Tibial nerve (tissue), 4 donors: Measurements from ENCODE around the gene NRCAM.

Experiments used
- EP300 ChIP-seq, 2 donors: sonication (generic); formaldehyde crosslinking; IDR thresholded peaks; one replicate each; pipeline ENCODE4 v1.6.1; 2017; ENCODE audit warnings: antibody characterized with exemption in 2 of 2, mild to moderate bottlenecking in 1 of 2
- POLR2A ChIP-seq, 2 donors: fragments of 450-650 bp; IDR thresholded peaks; one replicate each; pipeline ENCODE4 v1.6.1; 2017; ENCODE audit warnings: antibody characterized with exemption in 2 of 2, mild to moderate bottlenecking in 2 of 2, moderate library complexity in 2 of 2
- TF ChIP-seq, protein P1 (sequence below), 5 experiments: fragments of 200-600 bp in 3 of 5; fragments of 450-650 bp in 2 of 5; sonication (generic) in 3 of 5; IDR thresholded peaks; one replicate each; pipeline ENCODE4 v1.5.1; 2016 to 2019; ENCODE audit warnings: antibody characterized with exemption in 5 of 5, mild to moderate bottlenecking in 3 of 5, moderate library complexity in 2 of 5

- TF ChIP-seq, protein P1, sequence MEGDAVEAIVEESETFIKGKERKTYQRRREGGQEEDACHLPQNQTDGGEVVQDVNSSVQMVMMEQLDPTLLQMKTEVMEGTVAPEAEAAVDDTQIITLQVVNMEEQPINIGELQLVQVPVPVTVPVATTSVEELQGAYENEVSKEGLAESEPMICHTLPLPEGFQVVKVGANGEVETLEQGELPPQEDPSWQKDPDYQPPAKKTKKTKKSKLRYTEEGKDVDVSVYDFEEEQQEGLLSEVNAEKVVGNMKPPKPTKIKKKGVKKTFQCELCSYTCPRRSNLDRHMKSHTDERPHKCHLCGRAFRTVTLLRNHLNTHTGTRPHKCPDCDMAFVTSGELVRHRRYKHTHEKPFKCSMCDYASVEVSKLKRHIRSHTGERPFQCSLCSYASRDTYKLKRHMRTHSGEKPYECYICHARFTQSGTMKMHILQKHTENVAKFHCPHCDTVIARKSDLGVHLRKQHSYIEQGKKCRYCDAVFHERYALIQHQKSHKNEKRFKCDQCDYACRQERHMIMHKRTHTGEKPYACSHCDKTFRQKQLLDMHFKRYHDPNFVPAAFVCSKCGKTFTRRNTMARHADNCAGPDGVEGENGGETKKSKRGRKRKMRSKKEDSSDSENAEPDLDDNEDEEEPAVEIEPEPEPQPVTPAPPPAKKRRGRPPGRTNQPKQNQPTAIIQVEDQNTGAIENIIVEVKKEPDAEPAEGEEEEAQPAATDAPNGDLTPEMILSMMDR (IDR thresholded peaks at IDR 0.05): no peak
- TF ChIP-seq EP300 (IDR thresholded peaks at IDR 0.05) (no peak), POLR2A (IDR thresholded peaks at IDR 0.05) (no peak)
These were observed 37.3 kb downstream of the NRCAM start for GRCh38 chr7:108418946-108419345.
